Measurements from ENCODE around the gene RNF130. TPM values are rescaled to one million over a fixed set of nuclear protein-coding genes. Genes with fewer than 3 reads are reported as not detected.

The RNF130 gene
- total RNA-seq, 1 experiment from 2014 or later = 31.8 TPM

GRCh38 chr5:180083529-180084060 lies 12.0 kb upstream of the RNF130 start:
- TF ChIP-seq CTCF (IDR thresholded peaks at IDR 0.05; ENCODE audit: unreplicated experiment) = no peak
- Mint-ChIP-seq H3K4me1 (ENCODE audit: insufficient read depth, unreplicated experiment) (no peaks in the 10 kb centered on the region), H3K27me3 (ENCODE audit: insufficient read depth, unreplicated experiment) (no peaks in the 10 kb centered on the region), H3K27ac (ENCODE audit: low read depth, unreplicated experiment) (no peak overlapping the region), H3K4me3 (ENCODE audit: unreplicated experiment) (no peak overlapping the region), H3K9me3 (ENCODE audit: unreplicated experiment) (no peaks in the 10 kb centered on the region), H3K36me3 (ENCODE audit: insufficient read depth, unreplicated experiment) (no peaks in the 10 kb centered on the region)
- POLR2A ChIA-PET = no interaction called here
- intact Hi-C loops (cut with micrococcal nuclease) = no loop called here
- BruUV-seq (replicated peaks) = no TSS peak
- no peak for DNase-seq (ENCODE audit: unreplicated experiment)
- CTCF ChIA-PET = interaction anchor here (1.1 kb wide), 1 partner anchor 43 kb away, joined by 3 read pairs; no protein-coding TSS in a partner anchor

GRCh38 chr5:180082633-180083420 lies 11.3 kb upstream of the RNF130 start:
- CTCF ChIA-PET = interaction anchor here (1.1 kb wide), 1 partner anchor 43 kb away, joined by 3 read pairs; no protein-coding TSS in a partner anchor

GRCh38 chr5:180081481-180081880 lies 9.9 kb upstream of the RNF130 start:
- no peaks in the 10 kb centered on the region for H3K36me3 Mint-ChIP-seq (ENCODE audit: insufficient read depth, unreplicated experiment)
- DNase-seq (ENCODE audit: unreplicated experiment) = no peak
- no peak overlapping the region for H3K27ac Mint-ChIP-seq (ENCODE audit: low read depth, unreplicated experiment)
- no peak for TF ChIP-seq CTCF (IDR thresholded peaks at IDR 0.05; ENCODE audit: unreplicated experiment)
- ChIA-PET POLR2A (interaction anchor here (0.9 kb wide), 1 partner anchor 32 kb away, joined by 3 read pairs; no protein-coding TSS in a partner anchor), CTCF (interaction anchor here (0.6 to 3.8 kb wide), 3 partner anchors 10 to 1178 kb away, joined by 3 to 27 read pairs (median 3); no protein-coding TSS in a partner anchor)
- intact Hi-C loops (cut with micrococcal nuclease) = no loop called here
- H3K27me3 Mint-ChIP-seq (ENCODE audit: insufficient read depth, unreplicated experiment) = no peaks in the 10 kb centered on the region
- BruUV-seq (replicated peaks) = no TSS peak
- no peaks in the 10 kb centered on the region for H3K4me1 Mint-ChIP-seq (ENCODE audit: insufficient read depth, unreplicated experiment)
- H3K9me3 Mint-ChIP-seq (ENCODE audit: unreplicated experiment) = no peaks in the 10 kb centered on the region
- no peak overlapping the region for H3K4me3 Mint-ChIP-seq (ENCODE audit: unreplicated experiment)

More at GRCh38 chr5:180082633-180083420, 11.3 kb upstream of the RNF130 start:
- no peak for TF ChIP-seq CTCF (IDR thresholded peaks at IDR 0.05; ENCODE audit: unreplicated experiment)
- Mint-ChIP-seq H3K27me3 (ENCODE audit: insufficient read depth, unreplicated experiment) (no peaks in the 10 kb centered on the region), H3K9me3 (ENCODE audit: unreplicated experiment) (no peaks in the 10 kb centered on the region), H3K4me1 (ENCODE audit: insufficient read depth, unreplicated experiment) (no peaks in the 10 kb centered on the region), H3K27ac (ENCODE audit: low read depth, unreplicated experiment) (no peak overlapping the region), H3K36me3 (ENCODE audit: insufficient read depth, unreplicated experiment) (no peaks in the 10 kb centered on the region), H3K4me3 (ENCODE audit: unreplicated experiment) (no peak overlapping the region)
- intact Hi-C loops (cut with micrococcal nuclease) = no loop called here
- no TSS peak for BruUV-seq (replicated peaks)
- POLR2A ChIA-PET = no interaction called here
- no peak for DNase-seq (ENCODE audit: unreplicated experiment)

- no peaks in the 10 kb centered on the region for H3K4me1 Mint-ChIP-seq (ENCODE audit: insufficient read depth, unreplicated experiment)
- POLR2A ChIA-PET = interaction anchor here (0.9 to 1.3 kb wide), 2 partner anchors 11 to 33 kb away, joined by 3 to 4 read pairs; no protein-coding TSS in a partner anchor
- H3K9me3 Mint-ChIP-seq (ENCODE audit: unreplicated experiment) = no peaks in the 10 kb centered on the region
- H3K27ac Mint-ChIP-seq (ENCODE audit: low read depth, unreplicated experiment) = no peak overlapping the region
- CTCF ChIA-PET = interaction anchor here (0.8 to 3.8 kb wide), 3 partner anchors 10 to 248 kb away, joined by 3 to 27 read pairs (median 7); no protein-coding TSS in a partner anchor
- no TSS peak for BruUV-seq (replicated peaks)
- DNase-seq (ENCODE audit: unreplicated experiment) = no peak
- TF ChIP-seq CTCF (IDR thresholded peaks at IDR 0.05; ENCODE audit: unreplicated experiment) = no peak
- intact Hi-C loops (cut with micrococcal nuclease) = no loop called here
- no peaks in the 10 kb centered on the region for H3K27me3 Mint-ChIP-seq (ENCODE audit: insufficient read depth, unreplicated experiment)
- H3K4me3 Mint-ChIP-seq (ENCODE audit: unreplicated experiment) = no peak overlapping the region
- no peaks in the 10 kb centered on the region for H3K36me3 Mint-ChIP-seq (ENCODE audit: insufficient read depth, unreplicated experiment)
These were observed 9.1 kb upstream of the RNF130 start for GRCh38 chr5:180080486-180081280.

All from MCF 10A (cell line).